GM12874 (cell line): ENCODE measurements around the gene BCAS1.

Experiments
- CTCF ChIP-seq: IDR thresholded peaks from 2 replicates; pipeline ENCODE4 v1.5.1; 2011; ENCODE audit warnings: low read depth, mild to moderate bottlenecking, control low read depth, low read length, moderate library complexity; ENCODE audit not compliant: insufficient read depth

BCAS1 gene

GRCh38 chr20:54084193-54084592, 13.8 kb upstream of the BCAS1 start:
- TF ChIP-seq CTCF = no peak

GRCh38 chr20:54083459-54083858, 13.1 kb upstream of the BCAS1 start:
- no peak for TF ChIP-seq CTCF

DNA sequence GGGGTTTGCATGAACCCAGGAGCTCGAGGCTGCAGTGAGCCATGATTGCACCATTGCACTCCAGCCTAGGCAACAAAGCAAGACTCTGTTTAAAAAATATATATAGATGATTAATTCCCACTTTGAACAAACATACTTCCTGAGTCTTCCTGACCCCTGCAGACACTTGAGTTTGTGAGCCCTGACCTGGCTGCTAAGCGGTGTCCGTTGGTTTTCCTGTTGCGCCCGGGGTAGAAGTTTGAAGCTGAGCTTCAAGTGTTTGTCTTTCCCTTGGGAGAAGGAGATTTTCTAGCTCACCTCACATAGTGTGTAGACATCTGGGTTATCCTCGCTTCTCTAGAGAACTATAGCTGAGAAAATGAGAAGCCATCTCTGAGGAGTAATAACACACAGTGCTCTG, 11.7 kb upstream of the BCAS1 start:
- no peak for TF ChIP-seq CTCF

DNA sequence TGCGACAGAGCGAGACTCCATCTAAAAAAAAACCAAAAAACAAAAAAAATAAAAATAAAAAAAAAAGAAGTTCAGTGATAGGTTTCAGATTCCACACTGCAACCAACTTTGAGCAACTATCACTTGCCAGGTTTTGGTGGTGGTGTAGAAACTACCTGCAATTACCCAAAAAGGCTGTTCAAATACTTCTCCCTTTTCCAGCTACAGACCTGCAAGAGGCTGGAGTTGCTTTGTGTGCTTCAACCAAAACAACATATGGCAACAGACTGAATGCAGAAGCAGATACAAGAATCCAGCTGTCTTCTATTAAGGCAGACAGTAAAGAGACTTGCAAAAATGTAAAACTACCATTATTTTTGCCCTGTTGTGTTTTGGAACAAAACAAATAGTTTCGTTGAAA, 9.3 kb upstream of the BCAS1 start:
- TF ChIP-seq CTCF = no peak

DNA sequence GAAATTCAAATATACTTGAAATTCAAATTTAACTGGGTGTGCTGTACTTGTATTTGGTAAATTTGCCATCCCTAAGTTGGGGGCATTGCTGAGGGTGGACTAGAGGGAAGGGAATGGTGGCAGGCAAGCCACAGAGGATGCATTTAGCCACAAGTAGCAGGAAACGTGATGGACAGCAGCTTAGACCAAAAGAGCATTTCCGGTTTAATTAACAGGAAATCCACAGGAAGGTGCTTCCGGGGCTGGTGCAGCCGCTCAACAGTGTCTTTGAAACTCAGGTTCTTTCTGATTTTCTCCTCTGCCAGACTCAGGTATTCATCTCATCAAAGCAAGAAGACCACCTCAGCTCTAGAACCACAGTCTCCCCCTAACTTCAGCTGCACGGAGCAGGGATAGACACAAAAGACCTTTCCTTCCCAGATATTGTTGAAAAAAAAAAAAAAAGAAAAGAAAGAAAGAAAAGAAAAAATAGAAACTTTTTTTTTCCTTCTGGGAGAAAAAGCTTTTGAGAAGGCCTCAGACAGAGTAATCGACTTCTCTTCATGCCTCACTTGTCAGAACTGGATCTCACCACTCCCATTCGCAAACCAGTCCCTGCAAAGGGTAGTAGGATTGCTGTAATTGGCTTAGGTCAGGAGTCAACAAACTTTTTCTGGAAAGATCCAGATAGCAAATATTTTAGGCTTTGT, 8.0 kb upstream of the BCAS1 start:
- no peak for TF ChIP-seq CTCF

GRCh38 chr20:54076259-54076658, 5.9 kb upstream of the BCAS1 start:
- no peak for TF ChIP-seq CTCF

- TF ChIP-seq CTCF = no peak
Measured at GRCh38 chr20:54075322-54075721, 4.9 kb upstream of the BCAS1 start.
